Right atrium auricular region (tissue), 2 donors: Measurements from ENCODE around the gene PAX8. TPM values are rescaled to one million over a fixed set of nuclear protein-coding genes. Genes with fewer than 3 reads are reported as not detected.
A peak's percentile ranks its signal among the peaks of the same experiment; 100 is the strongest.

Source experiments
- DNase-seq: peaks from one replicate; pipeline ENCODE4 v3.0.0-alpha.2; 2019; ENCODE audit warnings: low spot score
- H3K27ac ChIP-seq, 2 donors: fragments of 200-600 bp; sonication (generic); 1 replicate in 1 of 2; 2 replicates in 1 of 2; pipeline ENCODE4 v1.5.1; 2016 to 2019
- H3K27me3 ChIP-seq, 2 donors: fragments of 200-600 bp; sonication (generic); one replicate each; pipeline versions ENCODE4 v1.5.1 to v1.6.0; 2017 to 2019
- H3K36me3 ChIP-seq: fragments of 200-600 bp; sonication (generic); one replicate; pipeline ENCODE4 v1.5.1; 2016
- H3K4me1 ChIP-seq, 2 donors: fragments of 200-600 bp; sonication (generic); one replicate each; pipeline versions ENCODE4 v1.5.1 to v1.6.0; 2017 to 2019
- H3K4me3 ChIP-seq, 2 donors: fragments of 200-600 bp; sonication (generic); 1 replicate in 1 of 2; 2 replicates in 1 of 2; pipeline ENCODE4 v1.5.1; 2017 to 2019; ENCODE audit warnings: mild to moderate bottlenecking in 1 of 2, moderate library complexity in 1 of 2
- H3K9me3 ChIP-seq, 2 donors: fragments of 200-600 bp; sonication (generic); one replicate each; pipeline ENCODE4 v1.5.1; 2019
- total RNA-seq, 2 donors: library from RNA; depleted of rRNA; stranded (reverse); fragments of >200 nt; gene quantifications; one replicate each; pipeline ENCODE4 v1.1.0, GENCODE V29; 2016
- TF ChIP-seq, protein P1 (sequence below), 2 donors: fragments of 200-600 bp; sonication (generic); IDR thresholded peaks; one replicate each; pipeline ENCODE4 v1.5.1; 2019; ENCODE audit warnings: antibody characterized with exemption in 2 of 2

The PAX8 gene
- total RNA-seq, 2 donors from 2014 or later, result 0.37 to 1.2 TPM

DNA sequence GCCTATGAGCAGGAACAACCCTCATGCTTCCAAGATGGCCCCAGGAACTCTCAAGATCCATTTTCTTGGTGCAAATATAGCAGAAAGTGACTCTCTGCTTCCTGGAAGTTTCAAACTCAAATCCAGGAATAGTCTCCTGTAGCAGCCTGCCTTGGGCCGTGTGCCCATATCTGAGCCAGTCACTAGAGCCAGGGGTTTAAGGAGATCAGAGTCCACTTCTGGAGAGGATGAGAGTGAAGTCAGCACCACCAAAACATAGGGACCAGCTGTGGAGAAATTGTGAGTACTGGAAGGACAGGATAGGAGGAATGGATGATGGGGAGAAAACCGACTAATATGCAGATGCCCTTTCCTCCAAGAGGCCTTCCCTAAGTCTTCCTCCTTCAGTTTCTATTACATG lies 71.7 kb downstream of the PAX8 start:
- Histone ChIP-seq H3K4me1 (peaks cover 0 to 16% of the 10 kb centered on the region in 2 donors), H3K27ac (no peak overlapping the region), H3K4me3 (no peak overlapping the region), H3K36me3 (no peaks in the 10 kb centered on the region), H3K27me3 (no peaks in the 10 kb centered on the region), H3K9me3 (no peaks in the 10 kb centered on the region)
- DNase-seq, result no peak
- TF ChIP-seq, protein P1, sequence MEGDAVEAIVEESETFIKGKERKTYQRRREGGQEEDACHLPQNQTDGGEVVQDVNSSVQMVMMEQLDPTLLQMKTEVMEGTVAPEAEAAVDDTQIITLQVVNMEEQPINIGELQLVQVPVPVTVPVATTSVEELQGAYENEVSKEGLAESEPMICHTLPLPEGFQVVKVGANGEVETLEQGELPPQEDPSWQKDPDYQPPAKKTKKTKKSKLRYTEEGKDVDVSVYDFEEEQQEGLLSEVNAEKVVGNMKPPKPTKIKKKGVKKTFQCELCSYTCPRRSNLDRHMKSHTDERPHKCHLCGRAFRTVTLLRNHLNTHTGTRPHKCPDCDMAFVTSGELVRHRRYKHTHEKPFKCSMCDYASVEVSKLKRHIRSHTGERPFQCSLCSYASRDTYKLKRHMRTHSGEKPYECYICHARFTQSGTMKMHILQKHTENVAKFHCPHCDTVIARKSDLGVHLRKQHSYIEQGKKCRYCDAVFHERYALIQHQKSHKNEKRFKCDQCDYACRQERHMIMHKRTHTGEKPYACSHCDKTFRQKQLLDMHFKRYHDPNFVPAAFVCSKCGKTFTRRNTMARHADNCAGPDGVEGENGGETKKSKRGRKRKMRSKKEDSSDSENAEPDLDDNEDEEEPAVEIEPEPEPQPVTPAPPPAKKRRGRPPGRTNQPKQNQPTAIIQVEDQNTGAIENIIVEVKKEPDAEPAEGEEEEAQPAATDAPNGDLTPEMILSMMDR (IDR thresholded peaks at IDR 0.05), result no peak

DNA sequence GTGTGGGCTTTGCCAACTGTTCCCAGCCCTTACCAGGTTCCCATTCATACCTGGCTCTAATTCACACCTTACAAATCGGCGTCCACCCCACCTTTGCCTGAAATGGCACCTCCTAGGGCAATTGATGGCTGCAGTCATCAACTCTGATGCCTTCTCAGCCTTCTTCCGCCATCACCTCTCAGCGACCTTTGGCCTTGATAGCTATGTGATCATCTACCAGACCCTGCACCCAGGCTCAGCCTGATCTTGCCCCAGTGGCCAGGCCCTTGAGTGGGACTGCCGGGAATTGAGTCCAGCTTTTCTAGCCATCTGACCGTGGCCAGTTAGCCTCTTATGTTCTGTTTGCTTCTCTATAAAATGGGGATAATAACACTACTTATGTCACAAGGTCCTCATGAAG lies 72.5 kb downstream of the PAX8 start:
- no peak for DNase-seq
- Histone ChIP-seq H3K4me1 (peaks cover 0 to 8% of the 10 kb centered on the region in 2 donors), H3K27ac (no peak overlapping the region), H3K27me3 (no peaks in the 10 kb centered on the region), H3K9me3 (no peaks in the 10 kb centered on the region), H3K36me3 (no peaks in the 10 kb centered on the region), H3K4me3 (no peak overlapping the region)
- TF ChIP-seq, protein P1 (IDR thresholded peaks at IDR 0.05), result no peak

DNA sequence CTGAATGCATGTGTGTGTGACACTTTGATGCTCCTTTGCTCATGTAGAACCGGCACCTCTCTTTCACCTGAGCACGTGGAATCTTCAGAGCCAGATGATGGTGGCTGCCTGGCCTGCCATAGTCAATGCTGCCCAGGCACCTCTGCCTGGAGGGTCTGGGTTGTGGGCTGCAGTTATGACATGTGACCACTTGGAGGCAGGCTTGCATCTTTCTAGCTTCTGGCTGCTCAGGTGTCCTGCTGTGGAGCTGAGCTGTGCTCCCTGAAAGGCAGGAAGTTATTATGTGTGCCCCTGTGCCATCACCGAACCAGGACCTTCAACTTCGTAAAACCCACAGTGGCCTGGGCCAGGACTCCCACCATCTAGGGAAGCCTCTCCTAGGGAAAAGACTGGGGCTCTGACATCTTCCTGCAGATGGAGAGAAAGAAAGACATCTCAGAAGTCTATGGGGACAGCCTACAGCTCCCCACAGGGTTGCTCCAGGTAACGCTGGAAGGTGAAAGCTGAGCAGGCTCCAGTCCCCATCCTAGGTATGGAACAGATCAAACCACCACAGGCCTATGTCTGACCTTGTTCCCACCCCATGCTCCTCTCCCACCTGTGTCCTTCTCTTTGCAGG lies 74.7 kb downstream of the PAX8 start:
- H3K27me3 ChIP-seq, result no peaks in the 10 kb centered on the region
- no peak overlapping the region for H3K27ac ChIP-seq
- TF ChIP-seq, protein P1 (IDR thresholded peaks at IDR 0.05), result peak; percentile 82 to 91
- peak; percentile 83 for DNase-seq
- H3K9me3 ChIP-seq, result no peaks in the 10 kb centered on the region
- peaks cover 0 to 3% of the 10 kb centered on the region in 2 donors for H3K4me1 ChIP-seq
- H3K4me3 ChIP-seq, result no peak overlapping the region
- H3K36me3 ChIP-seq, result no peaks in the 10 kb centered on the region

GRCh38 chr2:113203217-113203530 lies 75.5 kb downstream of the PAX8 start:
- no peaks in the 10 kb centered on the region for H3K36me3 ChIP-seq
- H3K27me3 ChIP-seq, result no peaks in the 10 kb centered on the region
- H3K4me1 ChIP-seq, result peaks cover 0 to 9% of the 10 kb centered on the region in 2 donors
- H3K9me3 ChIP-seq, result no peaks in the 10 kb centered on the region
- H3K4me3 ChIP-seq, result no peak overlapping the region
- TF ChIP-seq, protein P1 (IDR thresholded peaks at IDR 0.05), result no peak
- DNase-seq, result no peak
- no peak overlapping the region for H3K27ac ChIP-seq

- no peaks in the 10 kb centered on the region for H3K36me3 ChIP-seq
- H3K4me1 ChIP-seq, result peaks cover 0 to 9% of the 10 kb centered on the region in 2 donors
- no peak overlapping the region for H3K27ac ChIP-seq
- no peaks in the 10 kb centered on the region for H3K9me3 ChIP-seq
- no peak for DNase-seq
- no peak overlapping the region for H3K4me3 ChIP-seq
- H3K27me3 ChIP-seq, result no peaks in the 10 kb centered on the region
- TF ChIP-seq, protein P1 (IDR thresholded peaks at IDR 0.05), result no peak
Observed at GRCh38 chr2:113202305-113203216, 76.2 kb downstream of the PAX8 start.
